GM18505 (cell line): ENCODE results near the gene KATNIP.

ENCODE experiments used
- ATAC-seq: cut with Tn5 transposase; IDR thresholded peaks from one replicate; pipeline ENCODE4 v1.9.1; 2021; ENCODE audit not compliant: unreplicated experiment
- POLR2A ChIP-seq: IDR thresholded peaks from 4 replicates; pipeline ENCODE4 v1.6.1; 2011; ENCODE audit warnings: borderline replicate concordance; ENCODE audit not compliant: insufficient read depth, insufficient read length; ENCODE audit errors: extremely low read depth

Gene KATNIP

GRCh38 chr16:27520982-27521673, 28.8 kb upstream of the KATNIP start:
- no peak for TF ChIP-seq POLR2A
- no peak for ATAC-seq

DNA sequence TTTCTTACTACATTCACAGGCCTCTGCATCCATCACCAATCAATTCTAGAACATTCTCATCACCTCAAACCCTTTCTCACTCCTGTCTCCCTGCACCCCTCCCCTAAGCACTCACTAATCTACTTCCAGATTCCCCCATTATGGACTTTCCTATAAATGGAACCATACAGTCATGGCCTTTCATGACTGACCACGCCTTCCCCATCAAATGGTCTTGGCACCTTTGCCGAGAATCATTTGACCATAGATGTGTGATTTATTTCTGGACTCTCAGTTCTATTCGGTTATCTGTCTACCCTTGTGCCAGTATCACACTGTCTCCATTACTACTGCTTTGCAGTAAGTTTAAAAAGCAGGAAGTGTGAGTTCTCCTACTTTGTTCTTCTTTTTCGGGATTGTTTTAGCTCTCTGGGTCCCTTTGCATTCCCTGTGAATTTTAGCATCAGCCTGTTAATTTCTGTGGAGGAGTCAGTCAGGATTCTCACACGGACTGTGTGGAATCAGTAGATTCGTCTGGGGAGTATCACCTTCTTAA, 27.7 kb upstream of the KATNIP start:
- TF ChIP-seq POLR2A = no peak
- no peak for ATAC-seq

DNA sequence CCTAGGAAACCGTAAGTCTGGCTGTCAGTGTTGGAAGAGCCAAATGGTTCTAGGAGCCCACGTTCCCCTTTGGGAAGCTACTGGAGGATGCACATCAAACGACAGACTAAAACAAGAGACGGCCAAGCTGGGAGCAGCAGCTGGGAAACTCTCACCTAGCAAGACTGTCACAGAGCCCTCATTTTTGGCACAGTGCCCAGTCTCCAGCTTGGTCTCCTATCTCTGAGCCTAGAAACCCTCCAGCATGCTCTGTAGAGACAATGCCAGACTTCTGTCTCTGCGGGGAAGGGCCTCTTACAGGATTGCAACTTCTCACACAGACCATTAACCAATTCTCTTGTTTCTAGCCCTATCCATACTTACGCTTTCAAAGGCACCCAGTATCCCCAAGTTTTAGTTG, 23.8 kb upstream of the KATNIP start:
- ATAC-seq = no peak
- TF ChIP-seq POLR2A = no peak

GRCh38 chr16:27528294-27528693, 21.6 kb upstream of the KATNIP start:
- no peak for TF ChIP-seq POLR2A
- no peak for ATAC-seq

GRCh38 chr16:27529962-27530361, 20.0 kb upstream of the KATNIP start:
- no peak for TF ChIP-seq POLR2A
- no peak for ATAC-seq

GRCh38 chr16:27531186-27531585, 18.8 kb upstream of the KATNIP start:
- no peak for ATAC-seq
- TF ChIP-seq POLR2A = no peak

GRCh38 chr16:27531826-27532800, 17.8 kb upstream of the KATNIP start:
- TF ChIP-seq POLR2A = no peak
- ATAC-seq = no peak

DNA sequence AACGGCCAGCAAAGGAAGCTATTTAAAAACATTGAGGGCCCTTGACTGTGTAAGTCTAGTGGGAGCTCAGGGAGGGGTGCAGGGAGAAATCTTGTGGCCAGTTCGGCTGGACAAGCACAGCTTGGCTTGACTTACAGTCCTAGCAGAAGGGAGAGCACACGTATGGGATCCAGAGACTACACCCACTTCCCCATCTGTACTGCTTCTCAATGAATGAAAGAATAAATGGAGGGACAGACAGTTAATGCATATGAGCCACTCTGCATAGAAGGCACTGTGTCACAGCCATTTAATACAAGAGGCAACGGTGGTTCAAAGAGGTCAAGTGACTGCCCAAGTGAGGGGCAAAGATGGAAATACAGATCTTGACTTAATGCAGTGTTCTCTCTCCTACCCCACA, 15.7 kb upstream of the KATNIP start:
- ATAC-seq = no peak
- no peak for TF ChIP-seq POLR2A

DNA sequence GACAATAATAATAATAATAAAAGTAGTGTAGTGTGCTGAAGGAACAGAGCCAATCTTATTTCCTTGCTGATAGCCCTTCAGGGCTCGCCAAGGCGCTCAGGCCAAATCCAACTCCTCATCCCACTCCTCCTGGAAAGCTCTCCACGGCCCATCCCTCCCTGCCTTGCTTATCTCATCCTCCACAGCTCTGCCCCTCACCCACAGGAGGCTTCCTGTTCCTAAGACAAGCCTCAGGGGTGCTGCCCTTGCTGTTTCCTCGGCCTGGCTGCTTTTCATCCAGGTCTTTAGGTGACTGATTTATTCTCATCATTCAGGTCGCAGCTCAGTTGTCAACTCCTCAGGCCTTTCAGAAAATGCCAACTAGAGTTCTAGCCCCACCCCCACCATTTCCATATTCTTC, 11.4 kb upstream of the KATNIP start:
- TF ChIP-seq POLR2A = no peak

GRCh38 chr16:27539120-27539519, 10.8 kb upstream of the KATNIP start:
- ATAC-seq = no peak
- no peak for TF ChIP-seq POLR2A

More for the DNA sequence above, 11.4 kb upstream of the KATNIP start:
- no peak for ATAC-seq

DNA sequence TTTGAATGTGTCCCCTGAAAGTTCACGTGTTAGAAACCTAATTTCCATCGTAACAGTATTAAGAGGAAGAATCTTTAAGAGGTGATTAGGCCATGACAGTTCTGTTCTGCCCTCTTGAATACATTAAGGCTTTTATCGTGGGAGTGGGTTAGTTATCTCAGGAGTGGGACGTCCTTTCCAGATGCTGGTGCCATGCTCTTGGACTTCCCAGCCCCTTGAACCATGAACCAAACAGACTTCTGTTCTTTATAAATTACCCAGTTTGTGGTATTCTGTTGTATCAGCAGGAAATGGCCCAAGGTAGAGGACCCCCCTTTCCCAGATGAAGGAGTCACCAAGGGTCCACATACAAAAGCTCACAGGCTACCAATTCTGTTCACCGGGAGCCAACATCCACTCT, 10.3 kb upstream of the KATNIP start:
- no peak for ATAC-seq
- TF ChIP-seq POLR2A = no peak

GRCh38 chr16:27543801-27544200, 6.1 kb upstream of the KATNIP start:
- TF ChIP-seq POLR2A = no peak
- ATAC-seq = no peak

- TF ChIP-seq POLR2A = no peak
- ATAC-seq = no peak
These were observed 5.3 kb upstream of the KATNIP start for GRCh38 chr16:27544671-27545070.
